Astrocyte of the cerebellum (primary cell): ENCODE results near the gene TIRAP.

ENCODE experiments used
- DNase-seq: peaks from one replicate; pipeline ENCODE4 v3.0.0-alpha.2; 2011; ENCODE audit warnings: low read depth
- H3K4me3 ChIP-seq: 2 replicates; pipeline ENCODE4 v1.5.1; 2011; ENCODE audit warnings: mild to moderate bottlenecking, low read depth, low read length, moderate library complexity
- in situ Hi-C: cut with HindIII; loops from 2 replicates; pipeline ENCODE4 v1.10.0; 2017; ENCODE audit warnings: low sequenced_read_pairs
- TF ChIP-seq, protein P1 (sequence below): IDR thresholded peaks from 2 replicates; pipeline ENCODE4 v1.5.1; 2012; ENCODE audit warnings: low read length, low read depth, moderate library complexity, mild to moderate bottlenecking; ENCODE audit errors: missing control alignments

Gene TIRAP

DNA sequence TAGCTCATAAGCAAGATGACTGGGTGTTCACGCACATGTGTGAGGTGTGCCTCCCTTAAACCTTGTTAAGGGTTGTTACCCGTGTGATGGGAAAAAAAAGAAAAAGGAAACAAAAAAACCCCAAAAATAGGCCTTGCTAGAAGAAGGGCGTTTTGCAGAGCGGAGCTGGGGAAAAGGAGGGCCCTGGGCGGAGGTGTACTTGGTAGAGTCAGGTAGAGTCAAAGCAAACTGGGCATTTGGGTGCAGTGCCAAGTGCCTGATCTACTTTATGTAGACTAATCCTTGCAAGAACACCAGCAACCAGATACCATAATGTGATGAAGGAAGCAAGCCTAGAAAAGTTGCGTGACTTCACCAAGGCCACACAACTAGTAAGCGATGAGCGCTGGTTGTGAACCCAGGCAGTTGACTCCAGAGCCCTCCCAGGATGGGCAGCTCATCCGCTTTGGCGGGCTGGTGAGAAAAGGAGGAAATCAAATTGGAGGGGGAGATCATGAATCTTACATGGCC, 1.2 kb upstream of the TIRAP start:
- H3K4me3 ChIP-seq: no peak overlapping the region
- no peak for DNase-seq
- in situ Hi-C loops: no loop called here
- TF ChIP-seq, protein P1, sequence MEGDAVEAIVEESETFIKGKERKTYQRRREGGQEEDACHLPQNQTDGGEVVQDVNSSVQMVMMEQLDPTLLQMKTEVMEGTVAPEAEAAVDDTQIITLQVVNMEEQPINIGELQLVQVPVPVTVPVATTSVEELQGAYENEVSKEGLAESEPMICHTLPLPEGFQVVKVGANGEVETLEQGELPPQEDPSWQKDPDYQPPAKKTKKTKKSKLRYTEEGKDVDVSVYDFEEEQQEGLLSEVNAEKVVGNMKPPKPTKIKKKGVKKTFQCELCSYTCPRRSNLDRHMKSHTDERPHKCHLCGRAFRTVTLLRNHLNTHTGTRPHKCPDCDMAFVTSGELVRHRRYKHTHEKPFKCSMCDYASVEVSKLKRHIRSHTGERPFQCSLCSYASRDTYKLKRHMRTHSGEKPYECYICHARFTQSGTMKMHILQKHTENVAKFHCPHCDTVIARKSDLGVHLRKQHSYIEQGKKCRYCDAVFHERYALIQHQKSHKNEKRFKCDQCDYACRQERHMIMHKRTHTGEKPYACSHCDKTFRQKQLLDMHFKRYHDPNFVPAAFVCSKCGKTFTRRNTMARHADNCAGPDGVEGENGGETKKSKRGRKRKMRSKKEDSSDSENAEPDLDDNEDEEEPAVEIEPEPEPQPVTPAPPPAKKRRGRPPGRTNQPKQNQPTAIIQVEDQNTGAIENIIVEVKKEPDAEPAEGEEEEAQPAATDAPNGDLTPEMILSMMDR: no peak

DNA sequence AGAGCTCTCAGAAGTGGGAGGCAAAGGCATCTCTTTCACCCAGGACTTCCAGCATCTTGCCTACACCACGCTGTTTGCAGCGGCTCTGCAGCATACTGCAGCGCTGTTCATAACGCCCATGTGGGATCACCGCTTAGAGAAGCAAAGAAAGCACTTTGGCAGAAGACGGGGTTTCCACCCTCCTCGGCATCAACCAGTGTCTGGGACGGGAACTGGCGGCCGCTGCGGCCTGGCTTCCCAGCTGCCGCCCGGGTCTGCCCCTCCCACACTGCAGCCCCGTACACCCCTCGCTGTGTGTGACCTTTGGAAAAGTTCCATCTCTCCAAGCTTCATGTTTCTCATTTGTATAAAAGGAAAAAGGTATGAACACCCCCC, 545 bp upstream of the TIRAP start:
- in situ Hi-C loops: no loop called here
- TF ChIP-seq, protein P1: no peak
- H3K4me3 ChIP-seq: peak overlapping the region; percentile 57
- DNase-seq: no peak

DNA sequence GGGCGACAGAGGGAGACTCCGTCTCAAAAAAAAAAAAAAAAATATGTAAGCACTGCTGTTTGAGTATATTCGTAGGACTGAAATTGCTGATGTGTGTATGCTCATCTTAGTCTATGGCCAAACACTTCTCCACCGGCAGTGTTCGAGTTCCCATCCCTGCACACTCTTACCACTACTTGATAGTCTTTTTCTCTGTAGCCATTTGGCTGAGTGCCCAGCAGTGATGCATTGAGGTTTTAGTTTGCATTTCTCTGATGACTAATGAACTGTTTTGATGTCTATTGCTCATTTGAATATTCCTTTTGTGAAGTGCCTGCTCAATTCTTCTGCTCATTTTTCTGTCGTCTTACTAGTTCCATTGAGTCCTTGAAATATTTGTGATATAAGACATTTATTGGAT, 1.9 kb downstream of the TIRAP start:
- TF ChIP-seq, protein P1: no peak
- in situ Hi-C loops: no loop called here
- no peak overlapping the region for H3K4me3 ChIP-seq
- peak; percentile 96 for DNase-seq

DNA sequence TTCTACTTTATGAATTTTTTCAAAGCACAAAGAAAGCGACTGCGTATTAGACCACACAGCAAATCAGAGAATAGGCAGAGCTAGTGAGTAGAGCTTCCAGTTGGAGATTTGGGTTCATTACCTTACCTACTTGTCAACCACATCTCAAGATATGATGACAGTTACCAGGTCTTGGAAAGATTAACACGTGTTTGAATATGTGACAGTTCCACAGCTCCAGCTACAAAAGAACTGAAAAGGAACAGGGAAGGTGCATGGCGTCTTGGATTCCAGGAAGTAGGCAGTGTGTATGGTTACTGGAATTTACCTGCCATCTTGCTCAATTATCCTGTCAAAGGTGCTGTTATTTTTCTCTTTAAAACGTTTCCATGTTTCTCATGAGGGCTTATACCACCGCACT, 5.3 kb downstream of the TIRAP start:
- TF ChIP-seq, protein P1: no peak
- no peak for DNase-seq
- H3K4me3 ChIP-seq: no peak overlapping the region
- in situ Hi-C loops: no loop called here

DNA sequence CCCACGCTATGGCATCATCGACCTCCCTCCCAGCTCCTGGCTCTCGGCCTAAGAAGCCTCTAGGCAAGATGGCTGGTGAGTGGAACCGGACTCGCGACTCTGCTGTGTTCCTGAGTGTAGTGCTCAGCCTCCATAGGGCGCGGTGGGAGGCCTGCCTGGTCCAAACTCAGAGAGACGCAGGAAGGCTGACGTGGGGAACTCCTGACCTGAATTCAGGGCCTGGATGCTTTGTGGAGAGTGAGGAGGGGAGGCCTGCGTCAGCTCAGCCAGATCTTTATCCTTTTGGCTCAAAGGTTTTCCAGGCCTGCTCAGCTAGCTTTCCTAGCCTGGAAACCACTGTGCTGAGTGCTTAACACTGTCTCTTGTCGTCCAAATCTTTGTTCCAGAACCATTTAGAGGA, 8.0 kb downstream of the TIRAP start:
- TF ChIP-seq, protein P1: no peak
- no peak overlapping the region for H3K4me3 ChIP-seq
- in situ Hi-C loops: no loop called here
- no peak for DNase-seq

DNA sequence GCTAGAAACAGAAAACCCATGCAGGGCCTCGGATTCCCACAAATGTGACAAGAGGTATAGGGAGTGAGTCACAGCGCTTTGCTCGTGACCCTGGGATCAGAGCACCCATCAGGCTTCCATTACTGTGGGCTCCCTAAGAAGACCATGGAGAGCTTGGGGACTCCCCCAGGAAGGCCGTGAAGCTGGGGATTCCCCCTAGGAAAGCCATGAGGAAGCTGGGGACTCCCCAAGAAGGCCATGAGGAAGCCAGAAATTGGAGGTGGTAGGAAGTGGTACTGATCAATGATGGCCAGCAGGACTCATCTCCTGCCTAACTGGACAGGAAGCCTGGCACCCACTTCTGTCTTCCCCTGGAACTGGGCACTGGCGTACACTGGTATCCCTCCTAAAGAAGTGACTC, 10.8 kb downstream of the TIRAP start:
- H3K4me3 ChIP-seq: no peak overlapping the region
- TF ChIP-seq, protein P1: no peak
- in situ Hi-C loops: no loop called here
- no peak for DNase-seq

DNA sequence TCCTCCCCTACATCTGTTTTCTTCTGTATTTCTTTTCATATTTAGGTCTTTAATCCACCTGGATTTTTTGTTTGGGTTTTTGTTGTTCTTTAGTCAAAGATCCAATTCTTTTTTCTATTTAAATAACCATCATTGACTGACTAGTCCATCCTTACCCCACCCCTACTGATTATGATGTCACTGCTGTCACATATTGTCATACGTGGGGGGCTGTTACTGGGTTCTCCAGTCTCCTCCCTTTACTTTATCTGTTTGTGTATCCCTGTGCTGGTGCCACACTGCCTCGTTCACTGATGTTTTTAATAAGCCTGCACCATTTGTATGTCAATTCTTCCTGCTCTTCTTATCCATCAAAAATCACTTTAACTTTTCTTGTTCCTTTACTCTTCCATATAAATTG, 14.1 kb downstream of the TIRAP start:
- in situ Hi-C loops: no loop called here
- no peak for DNase-seq
- no peak overlapping the region for H3K4me3 ChIP-seq
- TF ChIP-seq, protein P1: no peak
